SK-N-MC (cell line): Measurements from ENCODE around the gene LRIG3.

Experiments
- EZH2 ChIP-seq: fragments of 200-600 bp; sonication (generic); IDR thresholded peaks from one replicate; pipeline ENCODE4 v1.6.1; 2017; ENCODE audit warnings: antibody characterized with exemption
- FOXP2 ChIP-seq: optimal IDR thresholded peaks from 2 replicates; pipeline ENCODE3; 2011; ENCODE audit warnings: mild to moderate bottlenecking, moderate library complexity; ENCODE audit not compliant: insufficient read depth; ENCODE audit errors: extremely low read length, control extremely low read depth
- POLR2AphosphoS5 ChIP-seq: IDR thresholded peaks from 2 replicates; pipeline ENCODE4 v1.6.1; 2012; ENCODE audit warnings: mild to moderate bottlenecking, low read depth, low read length, borderline replicate concordance

- TF ChIP-seq EZH2 (no peak), POLR2AphosphoS5 (no peak), FOXP2 (no peak)
These were observed 36.5 kb downstream of the LRIG3 start for GRCh38 chr12:58883576-58884334.
